DLD1 (cell line): Measurements from ENCODE around the gene SDHB.

Source experiments
- in situ Hi-C: cut with HindIII; loops from 2 replicates; pipeline ENCODE4 v1.10.0; 2017; ENCODE audit warnings: low sequenced_read_pairs

Gene SDHB

GRCh38 chr1:16971341-16972188 lies 82.3 kb downstream of the SDHB start:
- in situ Hi-C loops = loop anchor here (5.0 kb wide), 1 partner anchor 41 kb away; the partner anchor contains the start of gene ATP13A2

DNA sequence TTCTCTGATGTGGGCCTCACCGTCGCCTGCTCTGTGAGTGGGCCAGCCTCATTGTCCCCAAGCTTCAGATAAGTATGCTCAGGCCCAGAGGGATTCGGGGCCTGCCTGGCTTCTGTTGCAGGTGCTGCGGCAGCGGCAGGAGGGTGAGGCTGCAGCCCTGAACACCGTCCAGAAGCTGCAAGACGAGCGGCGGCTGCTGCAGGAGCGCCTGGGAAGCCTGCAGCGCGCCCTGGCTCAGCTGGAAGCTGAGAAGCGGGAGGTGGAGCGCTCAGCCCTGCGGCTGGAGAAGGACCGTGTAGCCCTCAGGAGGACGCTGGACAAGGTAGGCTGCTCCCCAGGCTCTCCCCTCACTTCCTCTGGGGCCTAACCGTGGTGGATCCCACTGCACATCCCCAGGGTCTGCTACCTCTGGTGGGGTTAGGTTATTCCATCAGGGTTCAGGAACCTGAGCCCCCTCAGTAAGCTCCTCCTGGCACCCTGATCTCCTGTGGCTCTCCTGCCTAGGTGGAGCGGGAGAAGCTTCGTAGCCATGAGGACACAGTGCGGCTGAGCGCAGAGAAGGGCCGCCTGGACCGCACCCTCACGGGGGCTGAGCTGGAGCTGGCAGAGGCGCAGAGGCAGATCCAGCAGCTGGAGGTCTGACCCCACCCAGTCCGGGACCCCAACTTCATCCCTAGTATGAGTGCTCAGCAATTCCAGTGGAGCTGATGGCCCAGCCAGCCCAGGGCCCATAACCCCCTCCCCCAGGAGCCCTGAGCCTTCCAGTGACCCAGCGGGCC lies 83.5 kb downstream of the SDHB start:
- in situ Hi-C loops = loop anchor here (5.0 kb wide), 1 partner anchor 42 kb away; the partner anchor contains the start of gene ATP13A2

GRCh38 chr1:16969651-16970050 lies 84.2 kb downstream of the SDHB start:
- in situ Hi-C loops = loop anchor here (5.0 kb wide), 1 partner anchor 43 kb away; the partner anchor contains the start of gene ATP13A2

GRCh38 chr1:16969057-16969611 lies 84.7 kb downstream of the SDHB start:
- in situ Hi-C loops = no loop called here
